ENCODE data around the gene MAP2K5.

The MAP2K5 gene

GRCh38 chr15:67678993-67679392 is 136.5 kb downstream of the MAP2K5 start:
- no peak for DNase-seq

GRCh38 chr15:67680641-67681040 is 138.1 kb downstream of the MAP2K5 start:
- DNase-seq: no peak

- no peak for DNase-seq
Measured at GRCh38 chr15:67685008-67685599, 142.6 kb downstream of the MAP2K5 start.

- no peak for DNase-seq
Measured at GRCh38 chr15:67685716-67686115, 143.2 kb downstream of the MAP2K5 start.

GRCh38 chr15:67690936-67691335 is 148.4 kb downstream of the MAP2K5 start:
- DNase-seq: peak in 1 of 2 experiments; percentile 28

- no peak for DNase-seq
Measured at GRCh38 chr15:67691450-67691849, 148.9 kb downstream of the MAP2K5 start.

GRCh38 chr15:67692573-67692972 is 150.1 kb downstream of the MAP2K5 start:
- DNase-seq: no peak

GRCh38 chr15:67696087-67696486 is 153.6 kb downstream of the MAP2K5 start:
- no peak for DNase-seq

GRCh38 chr15:67700023-67700422 is 157.5 kb downstream of the MAP2K5 start:
- no peak for DNase-seq

- no peak for DNase-seq
Measured at GRCh38 chr15:67701669-67702068, 159.2 kb downstream of the MAP2K5 start.

GRCh38 chr15:67707520-67708283 is 165.2 kb downstream of the MAP2K5 start:
- DNase-seq: no peak

- peak; percentile 46 to 48 for DNase-seq
Measured at GRCh38 chr15:67708500-67708899, 166.0 kb downstream of the MAP2K5 start.

- DNase-seq: peak in 1 of 2 experiments; percentile 19
Measured at GRCh38 chr15:67715170-67715569, 172.7 kb downstream of the MAP2K5 start.

GRCh38 chr15:67716171-67716570 is 173.7 kb downstream of the MAP2K5 start:
- DNase-seq: no peak

- no peak for DNase-seq
Measured at GRCh38 chr15:67717776-67718175, 175.3 kb downstream of the MAP2K5 start.

GRCh38 chr15:67719330-67719959 is 176.9 kb downstream of the MAP2K5 start:
- DNase-seq: no peak

GRCh38 chr15:67720556-67721175 is 178.2 kb downstream of the MAP2K5 start:
- no peak for DNase-seq

- no peak for DNase-seq
Measured at GRCh38 chr15:67722030-67722817, 179.7 kb downstream of the MAP2K5 start.

GRCh38 chr15:67723294-67724024 is 181.0 kb downstream of the MAP2K5 start:
- no peak for DNase-seq

- no peak for DNase-seq
Measured at GRCh38 chr15:67724691-67725375, 182.3 kb downstream of the MAP2K5 start.

- no peak for DNase-seq
Measured at GRCh38 chr15:67730135-67730534, 187.6 kb downstream of the MAP2K5 start.

Data from NCI-H187 (cell line).